HepG2 (cell line): ENCODE data around the gene CMTM4. TPM values are rescaled to one million over a fixed set of nuclear protein-coding genes. Genes with fewer than 3 reads are reported as not detected.

ENCODE experiments used
- ATAC-seq: fragments of 200-7000 bp; cut with Tn5 transposase; 3 replicates; pipeline ENCODE4 v1.9.1; 2020; ENCODE audit warnings: mild to moderate bottlenecking, moderate library complexity
- BruUV-seq: library from RNA; stranded (reverse); fragments of 400-500 nt; replicated peaks from 2 replicates; lab custom pipeline; 2021; lab: Mats Ljungman, UMichigan
- CTCF ChIA-PET: fragments of 300-600 bp; formaldehyde crosslinking; extraction: SDS; loops from one replicate; lab custom pipeline; 2021; ENCODE audit warnings: low total read pairs, inconsistent platforms, low intra/inter-chr PET ratio; lab: Yijun Ruan, JAX
- POLR2A ChIA-PET: fragments of 350-600 bp; sonication (Branson Sonifier 250); formaldehyde crosslinking; loops from one replicate; lab custom pipeline; 2020; ENCODE audit warnings: antibody characterized with exemption, inconsistent platforms; lab: Yijun Ruan, JAX
- DNase-seq: peaks from one replicate; pipeline ENCODE4 v3.0.0-alpha.2; 2015; ENCODE audit warnings: low spot score
- FAIRE-seq: peaks from 3 replicates; lab custom pipeline; 2011; peaks lifted over from hg19 to GRCh38; lab: Jason Lieb, UNC
- H2AFZ ChIP-seq: one replicate; pipeline ENCODE4 v1.6.1; 2011; ENCODE audit warnings: low read length, inconsistent platforms
- H3K27ac ChIP-seq: fragments of 300-600 bp; 3 replicates; pipeline ENCODE4 v1.8.0; 2011; ENCODE audit warnings: mixed run types, mild to moderate bottlenecking, mixed read lengths, low read length, inconsistent platforms; ENCODE audit not compliant: insufficient read depth; ENCODE audit errors: extremely low read length
- H3K27me3 ChIP-seq, 2 experiments: fragments of 200-600 bp in 1 of 2; 2 replicates in 1 of 2; 3 replicates in 1 of 2; pipeline versions ENCODE4 v1.6.0 to v1.8.0; 2011; ENCODE audit warnings: low read length in 2 of 2, mild to moderate bottlenecking in 2 of 2, moderate library complexity in 2 of 2, inconsistent platforms in 1 of 2; ENCODE audit not compliant: insufficient read depth in 2 of 2, control insufficient read depth in 1 of 2
- H3K36me3 ChIP-seq, 2 experiments: fragments of 200-600 bp in 1 of 2; replicated peaks in 1 of 2; 2 replicates in 1 of 2; 3 replicates in 1 of 2; pipeline versions ENCODE4 v1.5.1 to v1.8.0; 2011; ENCODE audit warnings: low read length in 2 of 2, inconsistent platforms in 1 of 2; ENCODE audit not compliant: insufficient read depth in 2 of 2, control insufficient read depth in 1 of 2
- H3K4me1 ChIP-seq: 2 replicates; pipeline ENCODE4 v1.5.1; 2012; ENCODE audit warnings: low read length, inconsistent platforms; ENCODE audit not compliant: insufficient read depth
- H3K4me2 ChIP-seq: 2 replicates; pipeline ENCODE4 v1.6.0; 2011; ENCODE audit warnings: low read depth, low read length, inconsistent platforms
- H3K4me3 ChIP-seq, 3 experiments: fragments of 200-600 bp in 1 of 3; sonication (generic), shearing (Covaris generic) in 1 of 3; replicated peaks in 1 of 3; 2 replicates each; pipeline ENCODE4 v1.5.1; 2011 to 2016; ENCODE audit warnings: low read length in 3 of 3, inconsistent platforms in 2 of 3, low read depth in 2 of 3, mild to moderate bottlenecking in 2 of 3, control low read depth in 1 of 3, mixed read lengths in 1 of 3; ENCODE audit not compliant: insufficient read depth in 1 of 3
- H3K79me2 ChIP-seq: one replicate; pipeline ENCODE4 v1.6.1; 2011; ENCODE audit warnings: low read length, inconsistent platforms; ENCODE audit not compliant: insufficient read depth
- H3K9ac ChIP-seq: 2 replicates; pipeline ENCODE4 v1.6.0; 2011; ENCODE audit warnings: mild to moderate bottlenecking, low read depth, low read length, inconsistent platforms; ENCODE audit not compliant: insufficient read depth
- H3K9me3 ChIP-seq: 2 replicates; pipeline ENCODE4 v1.5.1; 2012; ENCODE audit warnings: mild to moderate bottlenecking, low read length
- H4K20me1 ChIP-seq: 2 replicates; pipeline ENCODE4 v1.6.0; 2011; ENCODE audit warnings: inconsistent platforms, mild to moderate bottlenecking, low read length, moderate library complexity; ENCODE audit not compliant: insufficient read depth
- HIVEP1 ChIP-seq: sonication (generic); formaldehyde crosslinking; IDR thresholded peaks from 2 replicates; pipeline ENCODE4 v1.4.0; 2020; ENCODE audit warnings: mild to moderate bottlenecking, missing genetic modification reagents
- KDM1A ChIP-seq: IDR thresholded peaks from 2 replicates; pipeline ENCODE4 v1.6.1; 2016; ENCODE audit warnings: missing compliant biosample characterization
- PHF8 ChIP-seq: sonication (generic); formaldehyde crosslinking; IDR thresholded peaks from 2 replicates; pipeline ENCODE4 v1.5.0; 2020; ENCODE audit warnings: missing genetic modification reagents
- TBX2 ChIP-seq: sonication (generic); formaldehyde crosslinking; IDR thresholded peaks from 2 replicates; pipeline ENCODE4 v1.5.0; 2020; ENCODE audit warnings: missing genetic modification reagents, mild to moderate bottlenecking, borderline replicate concordance
- ZFP82 ChIP-seq: sonication (generic); formaldehyde crosslinking; IDR thresholded peaks from 2 replicates; pipeline ENCODE4 v1.5.1; 2020; ENCODE audit warnings: mild to moderate bottlenecking, missing genetic modification reagents, borderline replicate concordance
- ZNF34 ChIP-seq: sonication (generic); formaldehyde crosslinking; IDR thresholded peaks from 2 replicates; pipeline ENCODE4 v1.4.0; 2020; ENCODE audit warnings: mild to moderate bottlenecking, missing genetic modification reagents, borderline replicate concordance
- WGBS: methylation state at CpG from one replicate; pipeline ENCODE4 v1.1.6; 2017; ENCODE audit warnings: low lambda C conversion rate; 5-methylcytosine and 5-hydroxymethylcytosine counted together
- in situ Hi-C: cut with HindIII; loops from 2 replicates; pipeline ENCODE4 v1.10.0; 2017; ENCODE audit warnings: low pct_unique_long_range_greater_than_20kb; ENCODE audit not compliant: extremely low pct_ligation_motif_present
- intact Hi-C: fragments of 100-400 bp; cut with micrococcal nuclease; formaldehyde crosslinking; loops from one replicate; pipeline ENCODE4 v1.10.0; 2022; ENCODE audit not compliant: unreplicated experiment
- polyA plus RNA-seq, 8 experiments: library from polyadenylated mRNA; depleted of rRNA in 3 of 8; stranded (reverse) in 7 of 8; unstranded in 1 of 8; fragments of >200 nt; fragmentation: Illumina TruSeq in 4 of 8; extraction: Trizol in 4 of 8; gene quantifications; 2 replicates each; pipeline versions ENCODE4 v1.2.1 to v1.2.3, GENCODE V29; 2011 to 2016; ENCODE audit warnings: low read depth in 4 of 8, missing spikeins in 1 of 8, mixed read lengths in 1 of 8; ENCODE audit not compliant: insufficient read depth in 1 of 8
- total RNA-seq, 5 experiments: library from RNA; depleted of rRNA; stranded (reverse); fragments of >200 nt; fragmentation: Illumina TruSeq; extraction: Trizol; gene quantifications; 2 replicates each; pipeline ENCODE4 v1.2.3, GENCODE V29; 2016; ENCODE audit warnings: low read depth in 1 of 5
- TF ChIP-seq, protein P1 (sequence below): sonication (generic); formaldehyde crosslinking; IDR thresholded peaks from 2 replicates; pipeline ENCODE4 v1.4.0; 2020; ENCODE audit warnings: missing genetic modification reagents
- TF ChIP-seq, protein P2 (sequence below): sonication (generic); formaldehyde crosslinking; IDR thresholded peaks from 2 replicates; pipeline ENCODE4 v1.5.0; 2020; ENCODE audit warnings: mild to moderate bottlenecking, missing genetic modification reagents
- TF ChIP-seq, protein P3 (sequence below): IDR thresholded peaks from 2 replicates; pipeline ENCODE4 v1.6.1; 2016; ENCODE audit warnings: control low read depth

Gene CMTM4
- total and polyA plus RNA-seq, 2 of the 13 experiments (the other 11 are each of a cell fraction or from before 2014, with no cell fraction given), result 32.0 to 36.3 TPM

DNA sequence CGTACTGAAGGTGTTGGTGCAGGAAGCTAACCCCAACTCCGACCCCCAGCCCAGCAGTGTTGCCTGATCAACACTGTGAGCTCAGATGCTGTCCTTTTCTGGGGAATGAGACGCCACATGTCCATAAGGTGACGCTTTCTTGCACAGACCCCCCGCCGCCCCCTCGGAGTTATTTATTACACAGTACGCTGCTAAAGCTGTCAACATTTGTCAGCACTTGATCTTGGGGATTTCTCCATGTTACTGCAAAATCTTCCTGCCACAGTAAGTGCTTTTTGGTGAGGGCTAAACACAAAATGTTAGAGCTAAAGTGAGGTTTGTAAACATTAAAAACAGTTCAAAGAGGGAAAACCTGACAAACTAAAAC is 76.1 kb downstream of the CMTM4 start:
- intact Hi-C loops (no loop called here), in situ Hi-C loops (no loop called here)
- Histone ChIP-seq H3K9me3 (no peaks in the 10 kb centered on the region), H3K4me2 (no peak overlapping the region), H4K20me1 (no peaks in the 10 kb centered on the region), H3K36me3 (peaks cover 2 to 16% of the 10 kb centered on the region in 2 experiments; a peak in 3 of 5 replicates), H3K79me2 (no peaks in the 10 kb centered on the region), H3K4me3 (no peak overlapping the region), H2AFZ (no peak overlapping the region), H3K9ac (no peak overlapping the region), H3K4me1 (peaks cover 24% of the 10 kb centered on the region), H3K27ac (no peak overlapping the region), H3K27me3 (no peaks in the 10 kb centered on the region)
- no peak for TF ChIP-seq HIVEP1 (CRISPR knock-in tag)
- no peak for TF ChIP-seq ZNF34 (CRISPR knock-in tag)
- TF ChIP-seq ZFP82 (CRISPR knock-in tag), result no peak
- no peak for TF ChIP-seq PHF8 (CRISPR knock-in tag)
- TF ChIP-seq, protein P1, sequence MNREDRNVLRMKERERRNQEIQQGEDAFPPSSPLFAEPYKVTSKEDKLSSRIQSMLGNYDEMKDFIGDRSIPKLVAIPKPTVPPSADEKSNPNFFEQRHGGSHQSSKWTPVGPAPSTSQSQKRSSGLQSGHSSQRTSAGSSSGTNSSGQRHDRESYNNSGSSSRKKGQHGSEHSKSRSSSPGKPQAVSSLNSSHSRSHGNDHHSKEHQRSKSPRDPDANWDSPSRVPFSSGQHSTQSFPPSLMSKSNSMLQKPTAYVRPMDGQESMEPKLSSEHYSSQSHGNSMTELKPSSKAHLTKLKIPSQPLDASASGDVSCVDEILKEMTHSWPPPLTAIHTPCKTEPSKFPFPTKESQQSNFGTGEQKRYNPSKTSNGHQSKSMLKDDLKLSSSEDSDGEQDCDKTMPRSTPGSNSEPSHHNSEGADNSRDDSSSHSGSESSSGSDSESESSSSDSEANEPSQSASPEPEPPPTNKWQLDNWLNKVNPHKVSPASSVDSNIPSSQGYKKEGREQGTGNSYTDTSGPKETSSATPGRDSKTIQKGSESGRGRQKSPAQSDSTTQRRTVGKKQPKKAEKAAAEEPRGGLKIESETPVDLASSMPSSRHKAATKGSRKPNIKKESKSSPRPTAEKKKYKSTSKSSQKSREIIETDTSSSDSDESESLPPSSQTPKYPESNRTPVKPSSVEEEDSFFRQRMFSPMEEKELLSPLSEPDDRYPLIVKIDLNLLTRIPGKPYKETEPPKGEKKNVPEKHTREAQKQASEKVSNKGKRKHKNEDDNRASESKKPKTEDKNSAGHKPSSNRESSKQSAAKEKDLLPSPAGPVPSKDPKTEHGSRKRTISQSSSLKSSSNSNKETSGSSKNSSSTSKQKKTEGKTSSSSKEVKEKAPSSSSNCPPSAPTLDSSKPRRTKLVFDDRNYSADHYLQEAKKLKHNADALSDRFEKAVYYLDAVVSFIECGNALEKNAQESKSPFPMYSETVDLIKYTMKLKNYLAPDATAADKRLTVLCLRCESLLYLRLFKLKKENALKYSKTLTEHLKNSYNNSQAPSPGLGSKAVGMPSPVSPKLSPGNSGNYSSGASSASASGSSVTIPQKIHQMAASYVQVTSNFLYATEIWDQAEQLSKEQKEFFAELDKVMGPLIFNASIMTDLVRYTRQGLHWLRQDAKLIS (CRISPR knock-in tag), result no peak
- TF ChIP-seq, protein P2, sequence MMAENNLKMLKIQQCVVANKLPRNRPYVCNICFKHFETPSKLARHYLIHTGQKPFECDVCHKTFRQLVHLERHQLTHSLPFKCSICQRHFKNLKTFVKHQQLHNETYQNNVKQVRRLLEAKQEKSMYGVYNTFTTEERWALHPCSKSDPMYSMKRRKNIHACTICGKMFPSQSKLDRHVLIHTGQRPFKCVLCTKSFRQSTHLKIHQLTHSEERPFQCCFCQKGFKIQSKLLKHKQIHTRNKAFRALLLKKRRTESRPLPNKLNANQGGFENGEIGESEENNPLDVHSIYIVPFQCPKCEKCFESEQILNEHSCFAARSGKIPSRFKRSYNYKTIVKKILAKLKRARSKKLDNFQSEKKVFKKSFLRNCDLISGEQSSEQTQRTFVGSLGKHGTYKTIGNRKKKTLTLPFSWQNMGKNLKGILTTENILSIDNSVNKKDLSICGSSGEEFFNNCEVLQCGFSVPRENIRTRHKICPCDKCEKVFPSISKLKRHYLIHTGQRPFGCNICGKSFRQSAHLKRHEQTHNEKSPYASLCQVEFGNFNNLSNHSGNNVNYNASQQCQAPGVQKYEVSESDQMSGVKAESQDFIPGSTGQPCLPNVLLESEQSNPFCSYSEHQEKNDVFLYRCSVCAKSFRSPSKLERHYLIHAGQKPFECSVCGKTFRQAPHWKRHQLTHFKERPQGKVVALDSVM, result no peak
- no peak for TF ChIP-seq KDM1A (CRISPR knock-in tag)
- no peak for TF ChIP-seq TBX2 (CRISPR knock-in tag)
- TF ChIP-seq, protein P3, sequence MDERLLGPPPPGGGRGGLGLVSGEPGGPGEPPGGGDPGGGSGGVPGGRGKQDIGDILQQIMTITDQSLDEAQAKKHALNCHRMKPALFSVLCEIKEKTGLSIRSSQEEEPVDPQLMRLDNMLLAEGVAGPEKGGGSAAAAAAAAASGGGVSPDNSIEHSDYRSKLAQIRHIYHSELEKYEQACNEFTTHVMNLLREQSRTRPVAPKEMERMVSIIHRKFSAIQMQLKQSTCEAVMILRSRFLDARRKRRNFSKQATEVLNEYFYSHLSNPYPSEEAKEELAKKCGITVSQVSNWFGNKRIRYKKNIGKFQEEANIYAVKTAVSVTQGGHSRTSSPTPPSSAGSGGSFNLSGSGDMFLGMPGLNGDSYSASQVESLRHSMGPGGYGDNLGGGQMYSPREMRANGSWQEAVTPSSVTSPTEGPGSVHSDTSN (CRISPR knock-in tag), result no peak
- ChIA-PET POLR2A (no interaction called here), CTCF (no interaction called here)
- 98% methylated on average over 7 of the region's 8 CpGs for WGBS
- no peak for FAIRE-seq
- DNase-seq, result no peak
- ATAC-seq, result no peak
- no TSS peak for BruUV-seq
